GM21717 (cell line): ENCODE measurements around the gene SOX5.
"Not testable (repeated sequence)": the region's sequence is repeated elsewhere in the genome, so short reads cannot be mapped to it uniquely, and the experiment has no call there.

Experiments
- ATAC-seq: cut with Tn5 transposase; IDR thresholded peaks from one replicate; pipeline ENCODE4 v1.9.1; 2021; ENCODE audit warnings: mild to moderate bottlenecking, moderate library complexity; ENCODE audit not compliant: unreplicated experiment

The SOX5 gene

GRCh38 chr12:23758608-23759007 is 190.9 kb downstream of the SOX5 start:
- ATAC-seq = no peak

DNA sequence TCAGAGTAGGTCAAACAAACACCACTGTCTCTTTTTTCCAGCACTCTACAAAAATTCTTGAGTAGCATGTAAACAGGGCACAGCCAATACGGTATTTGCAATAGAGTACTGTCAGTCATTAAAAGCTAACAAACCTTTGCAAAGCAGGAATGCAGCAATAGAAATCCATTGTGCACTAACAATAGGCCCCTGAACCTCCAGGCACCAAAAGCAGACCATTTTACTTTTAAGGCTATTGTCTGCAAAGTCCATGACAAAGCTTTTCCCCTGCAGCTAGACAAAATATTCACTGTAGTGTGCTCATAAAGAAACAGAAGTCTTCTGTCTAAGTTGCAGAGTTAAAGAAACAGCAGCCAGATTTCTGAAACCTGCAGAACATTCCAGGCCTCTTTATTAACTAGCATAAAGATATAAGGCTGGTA is 191.9 kb downstream of the SOX5 start:
- no peak for ATAC-seq

DNA sequence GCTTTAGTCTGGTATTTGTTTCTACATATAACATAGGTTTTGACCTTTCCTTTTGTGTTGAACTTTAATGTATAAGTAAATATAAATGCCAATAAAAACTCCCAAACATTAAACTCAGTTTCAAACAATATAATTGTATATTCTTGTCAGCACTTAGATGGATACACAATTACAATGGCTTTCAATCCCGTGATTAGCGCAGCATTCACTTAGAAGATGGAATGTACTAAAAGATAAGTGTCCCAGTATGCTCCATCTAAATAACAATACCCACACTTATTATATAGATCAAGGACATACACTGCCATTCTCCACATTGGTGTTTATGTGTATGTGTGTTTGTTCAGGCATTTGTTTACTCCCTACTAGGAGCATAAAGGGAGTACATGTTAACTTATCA is 193.1 kb downstream of the SOX5 start:
- no peak for ATAC-seq

DNA sequence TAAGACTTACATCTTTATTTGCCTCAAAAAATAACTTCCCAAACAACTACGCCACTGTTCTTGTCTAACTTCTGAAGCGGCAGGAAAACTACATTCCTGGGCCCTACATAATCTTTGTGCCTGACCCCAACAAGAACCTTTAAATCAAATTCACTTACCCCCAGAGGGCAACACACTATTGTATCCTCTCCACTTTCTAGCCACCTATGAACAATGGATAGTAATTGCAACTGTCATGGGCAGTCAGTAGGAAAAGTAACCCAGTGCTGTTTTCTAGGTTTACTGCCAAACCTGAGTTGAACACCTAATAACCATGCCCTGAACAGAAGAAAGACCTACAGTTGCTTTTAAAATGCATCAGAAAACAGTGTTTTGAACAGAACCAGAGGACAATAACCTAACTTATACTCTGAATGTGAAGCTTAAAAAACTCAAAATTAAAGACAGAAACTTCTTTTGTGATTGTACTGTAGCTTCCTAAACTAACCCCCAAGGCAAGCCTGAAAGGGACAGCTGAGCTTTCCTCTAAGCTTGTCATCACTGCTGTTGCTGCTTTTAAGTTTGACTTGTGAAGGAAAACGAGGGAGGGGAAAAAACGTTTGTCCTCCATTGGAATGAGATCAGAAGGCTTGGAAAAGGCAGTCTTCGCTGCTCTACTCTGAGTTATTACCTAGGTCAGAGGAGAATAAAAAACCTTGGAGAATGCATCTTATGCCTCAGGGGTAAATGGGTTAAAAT is 195.7 kb downstream of the SOX5 start:
- ATAC-seq = no peak

- ATAC-seq = no peak
Measured at GRCh38 chr12:23752245-23752644, 197.2 kb downstream of the SOX5 start.

DNA sequence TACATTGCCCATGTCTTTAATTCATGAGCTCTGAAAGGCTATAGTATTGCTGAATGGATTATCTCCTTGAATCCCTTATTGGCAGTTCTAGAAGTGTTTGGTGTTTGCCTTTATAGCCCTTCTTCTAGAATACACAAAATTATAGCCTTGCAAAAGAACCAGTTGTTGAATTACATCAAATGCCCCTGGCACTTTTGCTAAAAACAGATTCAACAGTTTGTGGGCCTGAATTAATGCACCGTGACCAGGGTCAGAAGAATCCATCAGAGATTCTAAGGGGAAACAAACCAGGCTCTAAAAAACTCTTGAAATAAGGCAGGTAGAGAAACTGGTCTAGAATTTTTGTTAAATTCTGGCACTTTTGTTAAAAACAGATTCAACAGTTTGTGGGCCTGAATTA is 197.8 kb downstream of the SOX5 start:
- ATAC-seq = no peak

- ATAC-seq = no peak
Measured at GRCh38 chr12:23750923-23751322, 198.5 kb downstream of the SOX5 start.

DNA sequence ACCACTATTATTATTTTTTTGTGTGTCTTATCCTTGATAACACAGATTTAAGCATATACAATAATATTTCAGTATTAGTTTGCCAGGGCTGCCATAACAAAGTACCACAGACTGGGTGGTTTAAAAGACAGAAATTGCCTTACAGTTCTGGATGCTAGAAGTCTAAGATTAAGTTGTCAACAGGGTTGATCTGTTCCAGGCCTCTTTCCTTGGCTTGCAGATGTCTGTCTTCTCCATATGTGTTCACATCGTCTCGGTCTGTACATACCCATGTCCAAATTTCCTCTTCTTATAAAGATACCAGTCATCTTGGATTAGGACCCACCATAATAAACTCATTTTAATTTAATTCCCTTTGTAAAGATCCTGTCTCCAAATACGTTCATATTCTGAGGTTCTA is 204.8 kb downstream of the SOX5 start:
- no peak for ATAC-seq

DNA sequence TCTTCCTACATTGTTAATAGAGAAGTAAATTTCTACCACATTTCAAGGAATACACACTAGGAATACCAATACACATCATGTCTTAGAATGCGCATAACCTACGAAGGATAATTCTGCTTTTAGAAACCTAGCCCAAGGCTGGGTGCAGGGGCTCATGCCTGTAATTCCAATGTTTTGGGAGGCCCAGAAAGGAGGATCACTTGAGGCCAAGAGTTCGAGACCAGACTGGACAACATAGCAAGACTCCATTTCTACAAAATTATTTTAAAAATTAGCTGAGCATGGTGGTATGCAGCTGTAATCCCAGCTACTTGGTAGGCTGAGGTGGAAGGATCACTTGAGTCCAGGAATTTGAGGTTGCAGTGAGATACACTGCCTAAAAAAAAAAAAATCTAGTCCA is 206.9 kb downstream of the SOX5 start:
- ATAC-seq = no peak

GRCh38 chr12:23731493-23731892 is 218.0 kb downstream of the SOX5 start:
- ATAC-seq = no peak

- ATAC-seq = no peak
Measured at GRCh38 chr12:23731035-23731434, 218.4 kb downstream of the SOX5 start.

DNA sequence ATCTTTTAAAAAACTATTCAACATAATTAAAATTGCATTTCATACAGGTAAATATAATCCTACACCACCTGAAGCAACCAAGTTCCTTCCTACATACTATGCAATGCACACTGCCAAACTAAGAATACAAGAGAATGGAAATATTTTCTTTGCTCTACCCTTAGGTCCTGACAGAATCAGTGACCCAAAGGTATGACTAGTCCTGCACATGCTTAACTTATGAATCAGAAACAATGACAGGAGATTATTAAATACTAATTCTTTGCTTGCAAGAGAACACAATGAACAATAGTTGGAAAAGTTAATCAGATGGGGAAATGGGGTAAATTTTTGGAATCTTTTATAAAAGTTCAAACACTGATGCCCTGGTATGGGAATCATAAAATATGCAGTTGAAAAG is 220.1 kb downstream of the SOX5 start:
- no peak for ATAC-seq

DNA sequence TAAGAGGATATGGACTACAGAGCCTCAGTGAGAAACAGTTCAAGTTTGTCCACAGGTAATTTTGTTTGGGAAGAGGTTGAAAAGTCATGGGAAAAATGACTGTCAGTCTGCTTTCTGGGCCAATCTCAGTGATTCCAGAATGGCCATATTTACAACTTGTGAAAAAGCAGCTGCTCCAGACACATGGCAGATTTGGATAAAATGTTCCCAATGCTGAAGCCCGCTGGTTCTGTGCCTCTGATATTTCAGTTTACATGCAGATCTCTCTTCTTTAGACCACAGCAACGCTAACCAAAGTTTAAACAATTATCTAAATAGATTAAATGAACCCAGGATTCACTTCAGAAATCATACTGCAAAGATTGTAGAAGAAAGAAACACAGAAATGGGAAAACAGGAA is 222.8 kb downstream of the SOX5 start:
- no peak for ATAC-seq

DNA sequence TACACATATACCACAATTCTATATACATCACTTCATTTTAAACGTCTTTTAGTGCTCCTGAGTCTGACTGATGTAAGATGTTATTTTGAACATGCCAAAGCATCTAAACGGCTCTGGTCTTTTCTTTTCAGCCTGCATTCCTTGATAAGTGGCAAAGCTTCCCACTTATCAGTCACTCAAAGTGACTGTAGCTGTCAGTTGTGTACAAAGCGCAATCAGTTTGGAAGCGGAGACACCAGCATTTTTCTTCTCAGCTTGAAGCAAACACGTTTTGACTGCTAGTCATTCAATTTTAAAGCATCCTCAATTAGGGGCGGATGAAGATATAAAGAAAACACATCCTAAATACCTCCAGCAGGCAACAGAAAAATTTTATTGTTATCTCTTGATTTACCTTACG is 226.8 kb downstream of the SOX5 start:
- no peak for ATAC-seq

- no peak for ATAC-seq
Measured at GRCh38 chr12:23721268-23721667, 228.2 kb downstream of the SOX5 start.

DNA sequence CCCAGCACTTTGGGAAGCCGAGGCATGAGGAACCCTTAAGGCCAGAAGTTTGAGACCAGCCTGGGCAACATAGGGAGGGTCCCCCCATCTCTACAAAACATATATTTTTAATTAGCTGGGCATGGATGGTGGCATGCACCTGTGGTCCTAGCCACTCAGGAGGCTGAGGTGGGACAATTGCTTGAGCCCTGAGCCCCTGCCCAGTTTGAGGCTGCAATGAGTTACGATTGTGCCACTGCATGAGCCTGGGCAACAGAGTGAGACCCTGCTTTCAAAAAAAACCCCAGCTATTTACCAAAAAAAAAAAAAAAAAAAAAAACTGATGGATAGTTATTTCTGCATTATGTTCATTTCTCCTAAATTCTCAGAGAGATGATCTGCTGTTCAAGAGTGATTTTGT is 230.0 kb downstream of the SOX5 start:
- ATAC-seq = no peak

DNA sequence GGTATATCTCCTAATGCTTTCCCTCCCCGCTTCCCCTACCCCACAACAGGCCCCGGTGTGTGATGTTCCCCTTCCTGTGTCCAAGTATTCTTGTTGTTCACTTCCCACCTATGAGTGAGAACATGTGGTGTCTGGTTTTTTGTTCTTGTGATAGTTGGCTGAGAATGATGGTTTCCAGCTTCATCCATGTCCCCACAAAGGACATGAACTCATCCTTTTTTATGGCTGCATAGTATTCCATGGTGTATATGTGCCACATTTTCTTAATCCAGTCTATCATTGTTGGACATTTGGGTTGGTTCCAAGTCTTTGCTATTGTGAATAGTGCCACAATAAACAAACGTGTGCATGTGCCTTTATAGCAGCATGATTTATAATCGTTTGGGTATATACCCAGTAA is 239.1 kb downstream of the SOX5 start:
- ATAC-seq = not testable (repeated sequence)

GRCh38 chr12:23708185-23708837 is 241.2 kb downstream of the SOX5 start:
- ATAC-seq = no peak

DNA sequence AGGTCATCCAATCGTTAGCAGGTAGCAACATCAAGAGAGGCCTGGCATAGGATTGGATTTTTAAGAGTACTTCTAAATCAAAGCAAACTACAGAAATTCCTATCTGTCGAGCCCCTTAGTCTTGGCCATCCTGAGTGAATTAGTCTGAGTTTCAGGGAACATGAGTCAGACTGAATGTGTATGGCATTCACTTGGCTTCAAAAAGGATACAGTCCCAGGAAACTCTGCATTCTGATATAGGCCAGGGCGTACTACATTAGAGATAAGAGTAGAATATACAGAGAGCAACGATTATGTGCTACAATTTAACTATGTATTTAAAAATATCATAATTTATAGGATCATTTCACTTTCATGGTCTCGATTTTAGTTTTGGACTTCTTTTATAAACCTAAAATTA is 242.2 kb downstream of the SOX5 start:
- no peak for ATAC-seq

DNA sequence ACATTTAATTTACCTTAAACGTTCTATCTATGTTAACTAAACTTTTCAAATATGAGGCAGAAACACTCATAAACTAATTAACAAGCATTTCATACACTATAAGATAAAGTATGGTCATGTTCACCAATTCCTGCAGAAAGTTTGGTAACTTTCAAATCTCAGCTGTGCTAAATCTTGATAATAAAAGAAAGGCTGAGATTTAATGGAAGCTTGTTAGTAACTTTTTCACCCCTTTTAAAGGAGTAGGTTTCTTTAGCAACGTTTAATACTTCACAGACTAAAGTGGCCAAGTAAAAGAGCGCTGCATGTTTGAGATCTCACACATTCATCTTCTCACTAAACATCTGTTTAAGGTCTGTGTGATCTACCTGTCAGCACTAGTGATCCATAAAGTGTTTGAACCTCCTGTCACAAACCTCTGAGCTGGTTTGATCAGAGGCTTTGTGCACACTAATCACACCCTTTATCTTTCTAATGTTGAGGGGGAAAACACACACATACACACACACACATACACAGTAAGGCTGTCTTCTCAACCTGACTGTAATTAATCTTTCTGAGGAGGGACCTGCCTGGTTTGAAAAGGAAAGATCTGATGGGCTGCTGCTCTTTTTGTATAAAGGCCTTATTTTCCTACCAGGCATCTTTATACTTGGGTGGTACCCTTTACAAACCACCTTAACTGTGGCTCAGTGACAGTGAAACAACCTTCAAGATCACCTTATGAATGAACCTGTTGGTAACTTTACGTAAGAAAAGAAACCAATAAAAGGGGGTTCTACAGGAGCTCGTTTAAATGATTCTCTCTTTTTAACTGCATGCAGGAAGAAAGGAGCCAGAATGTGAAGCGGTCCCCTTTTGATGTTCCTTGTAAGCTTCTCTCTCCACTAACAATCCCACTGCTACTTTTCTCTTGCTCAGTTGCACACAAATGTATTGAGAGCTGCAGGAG is 244.2 kb downstream of the SOX5 start:
- no peak for ATAC-seq

DNA sequence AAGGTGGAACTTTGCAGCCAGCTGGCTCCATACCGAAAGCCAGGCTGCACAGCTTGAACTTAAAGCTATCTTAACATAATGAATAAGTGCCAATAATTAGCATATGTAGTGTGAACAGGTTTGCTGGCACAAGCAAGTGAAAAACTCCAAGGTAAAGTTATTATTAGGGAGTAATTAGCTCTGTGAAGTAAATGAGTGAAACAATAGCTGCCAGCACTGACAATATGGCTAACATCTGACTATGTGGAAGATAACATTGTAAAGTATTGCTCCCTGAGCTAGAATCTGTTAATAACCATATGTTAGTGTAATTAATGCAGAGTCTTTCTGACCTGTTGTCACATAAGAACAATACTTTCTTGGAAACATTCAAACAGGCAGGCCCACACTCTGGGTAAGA is 246.4 kb downstream of the SOX5 start:
- ATAC-seq = no peak

- no peak for ATAC-seq
Measured at GRCh38 chr12:23699031-23699430, 250.4 kb downstream of the SOX5 start.
